CD4-positive, alpha-beta memory T cell (primary cell): Measurements from ENCODE around the gene ADORA3. TPM values are rescaled to one million over a fixed set of nuclear protein-coding genes. Genes with fewer than 3 reads are reported as not detected.
A peak's percentile ranks its signal among the peaks of the same experiment; 100 is the strongest.

Source experiments
- CTCF ChIA-PET: fragments of 350-600 bp; sonication (Branson Sonifier 250); formaldehyde crosslinking; loops from one replicate; lab custom pipeline; 2021; ENCODE audit warnings: inconsistent platforms; ENCODE audit not compliant: partially characterized antibody; lab: Charles Lee
- POLR2A ChIA-PET: fragments of 350-600 bp; sonication (Branson Sonifier 250); formaldehyde crosslinking; loops from one replicate; lab custom pipeline; 2021; ENCODE audit not compliant: partially characterized antibody; lab: Charles Lee
- DNase-seq, 5 donors: peaks; one replicate each; pipeline versions ENCODE4 v3.0.0 to v3.0.0-alpha.2; 2020 to 2022; ENCODE audit warnings: mixed read lengths in 1 of 5
- H3K27ac ChIP-seq: one replicate; pipeline ENCODE4 v1.7.0; 2013; ENCODE audit warnings: low read depth, low read length
- H3K27me3 ChIP-seq: 2 replicates; pipeline ENCODE4 v1.7.0; 2013; ENCODE audit warnings: mild to moderate bottlenecking, low read length, moderate library complexity; ENCODE audit not compliant: insufficient read depth
- H3K36me3 ChIP-seq: 2 replicates; pipeline ENCODE4 v1.7.0; 2013; ENCODE audit warnings: mild to moderate bottlenecking, low read length, moderate library complexity; ENCODE audit not compliant: insufficient read depth
- H3K4me1 ChIP-seq: 2 replicates; pipeline ENCODE4 v1.7.0; 2013; ENCODE audit warnings: mild to moderate bottlenecking, low read length, moderate library complexity; ENCODE audit not compliant: insufficient read depth
- H3K4me3 ChIP-seq, 2 donors: one replicate each; pipeline ENCODE4 v1.7.0; 2013; ENCODE audit warnings: low read length in 2 of 2, mild to moderate bottlenecking in 1 of 2
- H3K9me3 ChIP-seq, 2 donors: one replicate each; pipeline ENCODE4 v1.7.0; 2013; ENCODE audit warnings: low read length in 2 of 2, control low read depth in 1 of 2; ENCODE audit not compliant: control insufficient read depth in 1 of 2
- H3K27ac Mint-ChIP-seq, 7 donors: one replicate each; pipeline ENCODE4 v1.8.0; 2020 to 2021; ENCODE audit warnings: mixed read lengths in 7 of 7, mild to moderate bottlenecking in 6 of 7, inconsistent platforms in 3 of 7, moderate library complexity in 3 of 7
- H3K27me3 Mint-ChIP-seq, 2 donors: one replicate each; pipeline ENCODE4 v1.8.0; 2020 to 2021; ENCODE audit warnings: mixed read lengths in 2 of 2
- H3K36me3 Mint-ChIP-seq, 2 donors: one replicate each; pipeline ENCODE4 v1.8.0; 2020 to 2021; ENCODE audit warnings: mixed read lengths in 2 of 2, inconsistent platforms in 1 of 2, mild to moderate bottlenecking in 1 of 2
- H3K4me1 Mint-ChIP-seq, 4 donors: one replicate each; pipeline ENCODE4 v1.8.0; 2020 to 2021; ENCODE audit warnings: mixed read lengths in 4 of 4, mild to moderate bottlenecking in 1 of 4
- H3K4me3 Mint-ChIP-seq, 8 donors: one replicate each; pipeline ENCODE4 v1.8.0; 2020 to 2021; ENCODE audit warnings: mixed read lengths in 8 of 8, mild to moderate bottlenecking in 7 of 8, moderate library complexity in 6 of 8, inconsistent platforms in 3 of 8
- H3K9me3 Mint-ChIP-seq, 8 donors: one replicate each; pipeline ENCODE4 v1.8.0; 2020 to 2021; ENCODE audit warnings: mixed read lengths in 8 of 8, mild to moderate bottlenecking in 5 of 8, inconsistent platforms in 3 of 8, moderate library complexity in 1 of 8
- intact Hi-C: fragments of 100-400 bp; cut with micrococcal nuclease; formaldehyde crosslinking; loops from one replicate; pipeline ENCODE4 v1.15.1; 2023
- polyA plus RNA-seq, 2 donors: library from polyadenylated mRNA; unstranded; fragments of 300-500 nt; fragmentation: Illumina TruSeq; gene quantifications; one replicate each; pipeline ENCODE4 v1.2.3, GENCODE V29; 2021
- total RNA-seq, 2 experiments: library from RNA; stranded (reverse); gene quantifications; one replicate each; pipeline ENCODE4 v1.2.3, GENCODE V29; 2021

ADORA3 gene
- total and polyA plus RNA-seq, 4 experiments from 2014 or later: 0.41 to 0.46 (median 0.42) TPM; not detected in 1

GRCh38 chr1:111471012-111471411, 32.4 kb downstream of the ADORA3 start:
- Mint-ChIP-seq H3K4me3 (no peak overlapping the region), H3K36me3 (peaks cover 7 to 8% of the 10 kb centered on the region in 2 donors), H3K27me3 (no peaks in the 10 kb centered on the region), H3K9me3 (peaks cover 0 to 2% (median 0%) of the 10 kb centered on the region in 8 donors), H3K4me1 (peaks cover 18 to 29% (median 25%) of the 10 kb centered on the region in 4 donors), H3K27ac (no peak overlapping the region)
- CTCF ChIA-PET: interaction anchor here (0.8 to 10.6 kb wide), 4 partner anchors 10 to 199 kb away, joined by 3 to 116 read pairs (median 16); partner anchors contain the start of genes ATP5PB and WDR77
- POLR2A ChIA-PET: interaction anchor here (0.5 to 9.9 kb wide), 20 partner anchors 9 to 1133 kb away, joined by 3 to 170 read pairs (median 6); partner anchors contain the start of genes ADORA3, ATP5PB, TMIGD3 and WDR77
- Histone ChIP-seq H3K4me1 (peaks cover 80% of the 10 kb centered on the region), H3K9me3 (no peaks in the 10 kb centered on the region), H3K4me3 (peak overlapping the region; percentile 9 to 39), H3K27me3 (no peaks in the 10 kb centered on the region), H3K27ac (peak overlapping the region; percentile 68), H3K36me3 (no peaks in the 10 kb centered on the region)
- intact Hi-C loops: loop anchor here (1.0 to 2.0 kb wide), 3 partner anchors 22 to 284 kb away; partner anchors contain the start of genes ATP5PB, DDX20 and WDR77
- peak; percentile 84 to 95 (median 91) for DNase-seq

GRCh38 chr1:111470596-111470995, 32.8 kb downstream of the ADORA3 start:
- Mint-ChIP-seq H3K4me1 (peaks cover 14 to 25% (median 21%) of the 10 kb centered on the region in 4 donors), H3K4me3 (no peak overlapping the region), H3K9me3 (peaks cover 0 to 2% (median 0%) of the 10 kb centered on the region in 8 donors), H3K27me3 (no peaks in the 10 kb centered on the region), H3K36me3 (peaks cover 6 to 7% of the 10 kb centered on the region in 2 donors), H3K27ac (no peak overlapping the region)
- H3K4me1 ChIP-seq: peaks cover 76% of the 10 kb centered on the region
- peak overlapping the region; percentile 9 to 39 for H3K4me3 ChIP-seq
- ChIA-PET CTCF (interaction anchor here (2.9 to 10.6 kb wide), 2 partner anchors 10 to 38 kb away, joined by 15 to 116 read pairs; no protein-coding TSS in a partner anchor), POLR2A (interaction anchor here (0.6 to 9.9 kb wide), 14 partner anchors 9 to 1132 kb away, joined by 3 to 170 read pairs (median 6); partner anchors contain the start of genes ADORA3, ATP5PB, TMIGD3 and WDR77)
- peak overlapping the region; percentile 68 for H3K27ac ChIP-seq
- H3K27me3 ChIP-seq: no peaks in the 10 kb centered on the region
- peak in 1 of 5 donors; percentile 48 for DNase-seq
- no peaks in the 10 kb centered on the region for H3K36me3 ChIP-seq
- intact Hi-C loops: loop anchor here (1.0 to 2.0 kb wide), 3 partner anchors 36 to 284 kb away; partner anchors contain the start of gene DDX20
- no peaks in the 10 kb centered on the region for H3K9me3 ChIP-seq

DNA sequence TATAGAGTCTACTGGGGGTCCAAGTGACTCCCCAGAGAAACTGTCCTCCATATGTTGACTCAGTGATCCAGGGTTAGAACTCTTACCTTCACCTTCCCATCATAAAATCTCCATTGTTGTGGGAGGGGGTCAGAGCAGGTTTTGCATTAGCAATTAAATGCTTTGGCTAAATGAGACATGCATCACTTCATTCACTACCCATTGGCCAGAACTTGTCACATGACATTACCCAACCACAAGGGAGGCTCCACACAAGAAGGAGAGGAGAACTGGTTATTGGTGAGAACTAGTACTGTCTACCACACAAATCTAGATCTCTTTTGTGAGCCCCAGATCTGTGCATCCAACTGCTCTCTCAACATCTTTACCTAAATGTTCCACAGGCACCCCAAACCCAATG, 33.9 kb downstream of the ADORA3 start:
- no peaks in the 10 kb centered on the region for H3K27me3 Mint-ChIP-seq
- peaks cover 65% of the 10 kb centered on the region for H3K4me1 ChIP-seq
- POLR2A ChIA-PET: interaction anchor here (1.4 to 1.6 kb wide), 2 partner anchors 22 to 38 kb away, joined by 6 to 8 read pairs; partner anchors contain the start of genes ATP5PB and WDR77
- peaks cover 0 to 2% (median 0%) of the 10 kb centered on the region in 8 donors for H3K9me3 Mint-ChIP-seq
- peak overlapping the region; percentile 68 for H3K27ac ChIP-seq
- H3K4me3 ChIP-seq: no peak overlapping the region
- CTCF ChIA-PET: interaction anchor here (0.9 to 1.6 kb wide), 9 partner anchors 10 to 253 kb away, joined by 3 to 5 read pairs (median 4); partner anchors contain the start of gene WDR77
- intact Hi-C loops: no loop called here
- DNase-seq: no peak
- H3K4me1 Mint-ChIP-seq: peaks cover 15 to 23% (median 18%) of the 10 kb centered on the region in 4 donors
- H3K9me3 ChIP-seq: no peaks in the 10 kb centered on the region
- peaks cover 12 to 15% of the 10 kb centered on the region in 2 donors for H3K36me3 Mint-ChIP-seq
- H3K27ac Mint-ChIP-seq: no peak overlapping the region
- no peaks in the 10 kb centered on the region for H3K36me3 ChIP-seq
- H3K27me3 ChIP-seq: no peaks in the 10 kb centered on the region
- H3K4me3 Mint-ChIP-seq: no peak overlapping the region

- Mint-ChIP-seq H3K36me3 (peaks cover 14 to 23% of the 10 kb centered on the region in 2 donors), H3K9me3 (peaks cover 0 to 2% (median 0%) of the 10 kb centered on the region in 8 donors), H3K4me3 (no peak overlapping the region), H3K27me3 (no peaks in the 10 kb centered on the region), H3K4me1 (peaks cover 18 to 21% (median 18%) of the 10 kb centered on the region in 4 donors), H3K27ac (no peak overlapping the region)
- POLR2A ChIA-PET: interaction anchor here (0.6 to 1.6 kb wide), 3 partner anchors 21 to 39 kb away, joined by 3 to 8 read pairs (median 6); partner anchors contain the start of genes ATP5PB and WDR77
- Histone ChIP-seq H3K4me1 (peaks cover 58% of the 10 kb centered on the region), H3K27me3 (no peaks in the 10 kb centered on the region), H3K36me3 (no peaks in the 10 kb centered on the region), H3K9me3 (no peaks in the 10 kb centered on the region), H3K27ac (no peak overlapping the region), H3K4me3 (no peak overlapping the region)
- intact Hi-C loops: no loop called here
- CTCF ChIA-PET: interaction anchor here (0.7 to 1.6 kb wide), 11 partner anchors 9 to 286 kb away, joined by 3 to 5 read pairs (median 3); partner anchors contain the start of gene WDR77
- peak in 1 of 5 donors; percentile 33 for DNase-seq
Observed at GRCh38 chr1:111468717-111469100, 34.7 kb downstream of the ADORA3 start.

DNA sequence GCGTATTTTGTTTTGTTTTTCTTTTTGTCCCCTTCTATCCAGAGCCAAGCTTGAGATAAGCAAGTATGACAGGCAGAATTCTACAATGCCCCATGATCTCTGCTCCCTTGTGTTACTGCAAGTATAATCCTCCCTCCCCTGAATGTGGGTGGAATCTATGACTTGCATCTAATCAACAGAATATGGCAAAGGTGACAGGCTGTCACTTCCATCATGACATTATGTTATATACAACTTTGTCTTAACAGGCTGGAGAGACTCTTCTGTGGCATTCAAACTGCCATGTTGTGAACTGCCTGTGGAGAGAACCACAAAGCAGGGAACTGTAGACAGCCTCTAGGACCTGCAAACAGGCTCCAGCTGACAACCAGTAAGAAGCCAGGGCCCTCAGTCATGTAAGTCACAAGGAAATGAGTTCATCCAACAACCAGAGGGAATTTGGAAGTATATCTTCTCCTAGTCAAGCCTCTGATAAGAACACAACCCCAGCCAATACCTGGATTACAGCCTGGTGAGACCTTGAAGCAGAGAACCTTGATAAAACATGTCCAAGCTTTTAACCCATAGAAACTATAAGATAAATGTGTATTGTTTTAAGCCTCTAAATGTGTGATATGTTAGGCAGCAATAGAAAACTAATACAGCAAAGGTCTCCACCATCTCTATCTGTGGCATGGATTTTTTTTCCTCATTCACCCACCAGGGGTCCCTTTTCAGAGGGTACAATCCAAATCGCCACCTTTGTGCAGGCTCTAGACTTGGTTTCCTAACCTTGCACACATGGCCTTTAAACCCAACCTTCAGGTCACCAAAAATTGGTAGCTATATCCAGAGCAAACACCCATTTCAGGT, 35.3 kb downstream of the ADORA3 start:
- peaks cover 17 to 27% of the 10 kb centered on the region in 2 donors for H3K36me3 Mint-ChIP-seq
- no peaks in the 10 kb centered on the region for H3K36me3 ChIP-seq
- H3K27me3 Mint-ChIP-seq: no peaks in the 10 kb centered on the region
- intact Hi-C loops: no loop called here
- peak overlapping the region in 4 of 7 donors; percentile 9 to 70 (median 21) for H3K27ac Mint-ChIP-seq
- no peak overlapping the region for H3K4me3 ChIP-seq
- no peaks in the 10 kb centered on the region for H3K9me3 ChIP-seq
- peaks cover 14 to 24% (median 19%) of the 10 kb centered on the region in 4 donors for H3K4me1 Mint-ChIP-seq
- H3K9me3 Mint-ChIP-seq: peaks cover 0 to 2% (median 0%) of the 10 kb centered on the region in 8 donors
- no peaks in the 10 kb centered on the region for H3K27me3 ChIP-seq
- H3K4me1 ChIP-seq: peaks cover 53% of the 10 kb centered on the region
- H3K27ac ChIP-seq: no peak overlapping the region
- ChIA-PET POLR2A (interaction anchor here (0.6 to 2.6 kb wide), 5 partner anchors 15 to 40 kb away, joined by 3 to 8 read pairs (median 6); partner anchors contain the start of genes ATP5PB and WDR77), CTCF (interaction anchor here (0.7 to 1.6 kb wide), 10 partner anchors 8 to 287 kb away, joined by 3 to 5 read pairs (median 4); partner anchors contain the start of gene WDR77)
- no peak overlapping the region for H3K4me3 Mint-ChIP-seq
- no peak for DNase-seq

DNA sequence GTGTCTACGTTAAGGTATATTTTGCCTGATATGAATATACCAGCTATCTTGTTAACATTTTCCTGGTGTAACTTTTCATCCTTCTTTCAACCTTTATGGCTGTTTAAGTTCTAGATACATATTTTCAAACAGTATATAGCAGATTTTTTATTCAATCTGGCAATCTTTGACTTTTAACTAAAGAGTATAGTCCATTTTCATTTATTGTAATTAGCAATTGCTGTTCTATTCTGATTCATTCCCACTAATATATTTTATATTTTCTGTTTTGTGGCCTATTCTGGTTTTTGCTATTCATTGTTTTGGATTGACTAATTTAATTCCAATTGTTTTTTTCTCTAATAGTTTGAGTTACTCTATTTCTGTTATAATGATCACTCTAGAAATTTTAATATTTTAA, 37.0 kb downstream of the ADORA3 start:
- H3K4me1 ChIP-seq: peaks cover 37% of the 10 kb centered on the region
- ChIA-PET POLR2A (interaction anchor here (2.6 kb wide), 1 partner anchor 42 kb away, joined by 7 read pairs; no protein-coding TSS in a partner anchor), CTCF (interaction anchor here (2.2 to 2.4 kb wide), 2 partner anchors 16 to 41 kb away, joined by 6 to 9 read pairs; no protein-coding TSS in a partner anchor)
- Mint-ChIP-seq H3K27me3 (no peaks in the 10 kb centered on the region), H3K27ac (peak overlapping the region in 1 of 7 donors; percentile 23), H3K4me1 (peaks cover 6 to 22% (median 18%) of the 10 kb centered on the region in 4 donors), H3K4me3 (no peak overlapping the region), H3K9me3 (no peaks in the 10 kb centered on the region), H3K36me3 (peaks cover 33 to 36% of the 10 kb centered on the region in 2 donors)
- intact Hi-C loops: no loop called here
- H3K9me3 ChIP-seq: no peaks in the 10 kb centered on the region
- H3K4me3 ChIP-seq: no peak overlapping the region
- peaks cover 5% of the 10 kb centered on the region for H3K36me3 ChIP-seq
- H3K27ac ChIP-seq: no peak overlapping the region
- DNase-seq: no peak
- H3K27me3 ChIP-seq: no peaks in the 10 kb centered on the region
